ENCODE measurements around the gene TMEM50B.
"Not testable (repeated sequence)": the region's sequence is repeated elsewhere in the genome, so short reads cannot be mapped to it uniquely, and the experiment has no call there.

TMEM50B gene

GRCh38 chr21:33479679-33480480, at the start of gene TMEM50B:
Gene TMEM50B (minus strand): TSS chr21:33479974. CDS start chr21:33468885, 11,089 bp downstream.
- peak; percentile 91 for DNase-seq
- in situ Hi-C loops (cut with HindIII; ENCODE audit: low pct_ligation_motif_present, low pct_unique_long_range_greater_than_20kb, low sequenced_read_pairs) = no loop called here

GRCh38 chr21:33522953-33523349, 43.2 kb upstream of the TMEM50B start:
- no peak for DNase-seq
- in situ Hi-C loops (cut with HindIII; ENCODE audit: low pct_ligation_motif_present, low pct_unique_long_range_greater_than_20kb, low sequenced_read_pairs) = no loop called here

GRCh38 chr21:33522297-33522952, 42.7 kb upstream of the TMEM50B start:
- DNase-seq = no peak
- in situ Hi-C loops (cut with HindIII; ENCODE audit: low pct_ligation_motif_present, low pct_unique_long_range_greater_than_20kb, low sequenced_read_pairs) = no loop called here

GRCh38 chr21:33518899-33519298, 39.1 kb upstream of the TMEM50B start:
- DNase-seq = no peak
- in situ Hi-C loops (cut with HindIII; ENCODE audit: low pct_ligation_motif_present, low pct_unique_long_range_greater_than_20kb, low sequenced_read_pairs) = no loop called here

- no peak for DNase-seq
- in situ Hi-C loops (cut with HindIII; ENCODE audit: low pct_ligation_motif_present, low pct_unique_long_range_greater_than_20kb, low sequenced_read_pairs) = no loop called here
Observed at GRCh38 chr21:33514229-33514628, 34.5 kb upstream of the TMEM50B start.

- in situ Hi-C loops (cut with HindIII; ENCODE audit: low pct_ligation_motif_present, low pct_unique_long_range_greater_than_20kb, low sequenced_read_pairs) = no loop called here
- DNase-seq = no peak
Observed at GRCh38 chr21:33512481-33512880, 32.7 kb upstream of the TMEM50B start.

GRCh38 chr21:33511639-33512038, 31.9 kb upstream of the TMEM50B start:
- DNase-seq = no peak
- in situ Hi-C loops (cut with HindIII; ENCODE audit: low pct_ligation_motif_present, low pct_unique_long_range_greater_than_20kb, low sequenced_read_pairs) = no loop called here

- in situ Hi-C loops (cut with HindIII; ENCODE audit: low pct_ligation_motif_present, low pct_unique_long_range_greater_than_20kb, low sequenced_read_pairs) = no loop called here
- DNase-seq = no peak
Observed at GRCh38 chr21:33510826-33511225, 31.1 kb upstream of the TMEM50B start.

- DNase-seq; in situ Hi-C loops (cut with HindIII; ENCODE audit: low pct_ligation_motif_present, low pct_unique_long_range_greater_than_20kb, low sequenced_read_pairs): not testable (repeated sequence)
Observed at GRCh38 chr21:33507003-33507402, 27.2 kb upstream of the TMEM50B start.

GRCh38 chr21:33505833-33506232, 26.1 kb upstream of the TMEM50B start:
- in situ Hi-C loops (cut with HindIII; ENCODE audit: low pct_ligation_motif_present, low pct_unique_long_range_greater_than_20kb, low sequenced_read_pairs) = no loop called here
- DNase-seq = no peak

GRCh38 chr21:33496345-33496744, 16.6 kb upstream of the TMEM50B start:
- in situ Hi-C loops (cut with HindIII; ENCODE audit: low pct_ligation_motif_present, low pct_unique_long_range_greater_than_20kb, low sequenced_read_pairs) = no loop called here
- DNase-seq = no peak

- in situ Hi-C loops (cut with HindIII; ENCODE audit: low pct_ligation_motif_present, low pct_unique_long_range_greater_than_20kb, low sequenced_read_pairs) = no loop called here
- no peak for DNase-seq
Observed at GRCh38 chr21:33495743-33496142, 16.0 kb upstream of the TMEM50B start.

- no peak for DNase-seq
- in situ Hi-C loops (cut with HindIII; ENCODE audit: low pct_ligation_motif_present, low pct_unique_long_range_greater_than_20kb, low sequenced_read_pairs) = no loop called here
Observed at GRCh38 chr21:33493756-33494155, 14.0 kb upstream of the TMEM50B start.

- DNase-seq = no peak
- in situ Hi-C loops (cut with HindIII; ENCODE audit: low pct_ligation_motif_present, low pct_unique_long_range_greater_than_20kb, low sequenced_read_pairs) = no loop called here
Observed at GRCh38 chr21:33492571-33492970, 12.8 kb upstream of the TMEM50B start.

GRCh38 chr21:33491373-33492102, 11.8 kb upstream of the TMEM50B start, which contains the start of gene DNAJC28:
Gene DNAJC28 (minus strand): TSS chr21:33491716. CDS start chr21:33489393, 2,323 bp downstream.
- in situ Hi-C loops (cut with HindIII; ENCODE audit: low pct_ligation_motif_present, low pct_unique_long_range_greater_than_20kb, low sequenced_read_pairs) = no loop called here

GRCh38 chr21:33490991-33491372, 11.2 kb upstream of the TMEM50B start:
- in situ Hi-C loops (cut with HindIII; ENCODE audit: low pct_ligation_motif_present, low pct_unique_long_range_greater_than_20kb, low sequenced_read_pairs) = no loop called here
- DNase-seq = no peak

More at GRCh38 chr21:33491373-33492102, 11.8 kb upstream of the TMEM50B start, which contains the start of gene DNAJC28:
- DNase-seq = peak; percentile 90

GRCh38 chr21:33488936-33489335, 9.2 kb upstream of the TMEM50B start:
- no peak for DNase-seq
- in situ Hi-C loops (cut with HindIII; ENCODE audit: low pct_ligation_motif_present, low pct_unique_long_range_greater_than_20kb, low sequenced_read_pairs) = no loop called here

- no peak for DNase-seq
- in situ Hi-C loops (cut with HindIII; ENCODE audit: low pct_ligation_motif_present, low pct_unique_long_range_greater_than_20kb, low sequenced_read_pairs) = no loop called here
Observed at GRCh38 chr21:33487996-33488395, 8.2 kb upstream of the TMEM50B start.

- DNase-seq = no peak
- in situ Hi-C loops (cut with HindIII; ENCODE audit: low pct_ligation_motif_present, low pct_unique_long_range_greater_than_20kb, low sequenced_read_pairs) = no loop called here
Observed at GRCh38 chr21:33481314-33481943, 1.7 kb upstream of the TMEM50B start.
